GM19240 (cell line): Measurements from ENCODE around the gene UBQLN1.
A peak's percentile ranks its signal among the peaks of the same experiment; 100 is the strongest.
"Not testable (repeated sequence)": the region's sequence is repeated elsewhere in the genome, so short reads cannot be mapped to it uniquely, and the experiment has no call there.

Source experiments
- DNase-seq: peaks from one replicate; pipeline ENCODE4 v3.0.0; 2011; ENCODE audit warnings: low spot score; ENCODE audit not compliant: insufficient read length

UBQLN1 gene

DNA sequence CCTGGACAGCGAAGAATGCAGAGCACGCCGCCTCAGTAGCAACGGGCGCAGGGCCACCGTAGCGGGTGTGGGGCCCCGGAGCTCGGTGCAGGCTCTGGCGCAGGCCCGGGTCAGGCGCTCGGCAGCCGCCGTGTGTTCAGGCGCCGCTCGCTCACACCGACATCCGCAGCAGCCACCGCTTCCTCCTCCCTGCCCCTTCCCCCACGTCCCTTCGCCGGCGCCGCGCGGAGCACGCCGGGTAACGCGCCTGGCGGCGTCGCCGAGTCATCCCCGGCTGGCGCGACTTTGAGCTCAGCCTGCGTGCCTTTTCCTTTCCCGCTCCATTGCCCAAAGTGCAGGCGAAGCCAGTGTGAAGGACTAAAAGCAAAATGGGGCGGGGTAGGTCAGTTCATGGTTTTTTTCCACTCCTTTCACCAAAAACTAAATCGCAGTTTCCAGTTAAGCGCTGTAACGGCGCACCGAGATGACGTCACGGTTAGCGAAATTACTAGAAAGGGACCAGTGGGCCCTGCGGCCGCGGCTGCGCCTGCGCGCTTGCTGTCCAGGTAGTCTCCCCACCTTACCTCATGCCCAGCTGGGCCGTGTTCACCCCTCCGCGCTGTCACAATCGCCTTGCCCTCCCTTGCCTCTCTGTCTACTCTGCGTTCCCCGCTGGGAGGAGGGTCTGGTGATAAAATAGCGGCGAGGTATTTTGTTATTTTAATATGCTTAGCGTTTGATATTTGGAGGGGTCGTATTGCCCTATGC is at the start of gene UBQLN1:
UBQLN1 (minus strand) TSS at position 191 of the 747 bp plus-strand sequence. CDS start 279 bp downstream, outside the sequence.
- DNase-seq: peak; percentile 87

DNA sequence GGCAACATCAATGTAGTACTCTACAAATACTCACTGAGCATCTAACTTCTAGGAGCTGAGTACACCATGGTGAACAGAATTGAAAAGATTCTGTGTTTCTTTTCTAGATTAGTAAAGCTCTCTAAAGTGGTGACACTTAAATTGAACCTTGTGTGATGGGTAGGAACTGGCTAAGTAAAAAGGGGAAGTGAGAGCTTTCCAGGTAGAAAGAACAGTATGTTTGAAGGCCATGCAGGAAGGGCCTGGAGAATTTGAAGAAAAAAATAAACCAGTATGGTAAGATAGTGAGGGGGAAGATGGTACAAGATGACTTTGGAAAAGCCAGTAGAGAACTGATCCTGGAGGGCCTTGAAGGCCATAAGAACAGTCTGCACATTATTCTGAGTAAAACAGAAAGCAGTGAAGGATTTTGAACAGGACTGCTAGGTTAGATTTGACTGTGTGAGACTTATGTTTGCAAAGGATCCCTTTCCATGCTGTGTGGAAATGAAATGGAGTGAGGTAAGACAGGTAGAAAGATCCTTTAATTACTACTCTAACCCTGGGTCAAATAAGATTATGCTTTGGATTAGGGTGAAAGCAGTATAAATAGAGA is 46.7 kb upstream of the UBQLN1 start:
- no peak for DNase-seq

- no peak for DNase-seq
Measured at GRCh38 chr9:83749706-83750105, 41.9 kb upstream of the UBQLN1 start.

GRCh38 chr9:83744206-83744605 is 36.4 kb upstream of the UBQLN1 start:
- DNase-seq: no peak

DNA sequence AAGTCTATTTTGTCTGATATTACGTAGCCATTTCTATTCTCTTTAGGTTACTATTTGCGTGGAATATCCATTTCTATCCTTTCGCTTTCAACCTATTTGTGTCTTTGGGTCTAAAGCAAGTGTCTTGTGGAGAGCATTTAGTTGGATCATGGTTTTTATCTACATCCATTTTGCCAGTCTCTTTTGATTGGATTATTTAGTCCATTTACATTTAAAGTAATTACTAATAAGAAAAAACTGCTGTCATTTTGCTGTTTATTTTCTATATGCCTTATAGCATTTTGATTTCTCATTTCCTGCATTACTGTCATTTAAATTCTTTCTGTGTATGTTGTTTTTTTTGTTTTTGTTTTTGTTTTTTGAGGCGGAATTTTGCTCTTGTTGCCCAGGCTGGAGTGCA is 26.0 kb upstream of the UBQLN1 start:
- no peak for DNase-seq

DNA sequence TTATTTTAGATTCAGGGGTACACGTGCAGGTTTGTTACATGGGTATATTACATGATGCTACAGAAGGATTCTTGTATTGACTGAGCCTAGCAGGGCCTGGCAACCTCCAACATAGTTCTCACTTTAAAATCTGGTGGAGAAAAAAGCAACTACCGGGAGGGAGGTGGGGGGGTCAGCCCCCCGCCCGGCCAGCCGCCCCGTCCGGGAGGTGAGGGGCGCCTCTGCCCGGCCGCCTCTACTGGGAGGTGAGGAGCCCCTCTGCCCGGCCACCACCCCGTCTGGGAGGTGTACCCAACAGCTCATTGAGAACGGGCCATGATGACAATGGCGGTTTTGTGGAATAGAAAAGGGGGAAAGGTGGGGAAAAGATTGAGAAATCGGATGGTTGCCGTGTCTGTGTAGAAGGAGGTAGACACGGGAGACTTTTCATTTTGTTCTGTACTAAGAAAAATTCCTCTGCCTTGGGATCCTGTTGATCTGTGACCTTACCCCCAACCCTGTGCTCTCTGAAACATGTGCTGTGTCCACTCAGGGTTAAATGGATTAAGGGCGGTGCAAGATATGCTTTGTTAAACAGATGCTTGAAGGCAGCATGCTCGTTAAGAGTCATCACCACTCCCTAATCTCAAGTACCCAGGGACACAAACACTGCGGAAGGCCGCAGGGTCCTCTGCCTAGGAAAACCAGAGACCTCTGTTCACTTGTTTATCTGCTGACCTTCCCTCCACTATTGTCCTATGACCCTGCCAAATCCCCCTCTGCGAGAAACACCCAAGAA is 21.0 kb upstream of the UBQLN1 start:
- not testable (repeated sequence) for DNase-seq

DNA sequence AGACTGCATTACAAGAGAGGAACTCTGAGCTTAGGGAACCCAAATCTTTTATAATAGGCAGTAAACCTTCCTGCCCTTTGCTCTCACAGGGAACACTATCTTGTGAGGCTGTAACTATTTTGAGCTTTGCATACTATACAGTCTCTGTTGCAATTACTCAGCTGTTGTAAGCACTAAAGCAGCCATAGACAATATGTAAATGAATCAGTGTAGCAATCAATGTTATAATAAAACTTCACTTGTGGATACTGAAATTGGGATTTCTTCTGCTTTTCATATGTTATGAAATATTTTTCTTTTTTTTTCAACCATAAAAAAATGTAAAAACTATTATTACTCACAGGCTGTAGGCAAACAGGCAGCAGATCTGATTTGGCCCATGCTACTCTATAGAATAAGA is 16.7 kb upstream of the UBQLN1 start:
- no peak for DNase-seq

DNA sequence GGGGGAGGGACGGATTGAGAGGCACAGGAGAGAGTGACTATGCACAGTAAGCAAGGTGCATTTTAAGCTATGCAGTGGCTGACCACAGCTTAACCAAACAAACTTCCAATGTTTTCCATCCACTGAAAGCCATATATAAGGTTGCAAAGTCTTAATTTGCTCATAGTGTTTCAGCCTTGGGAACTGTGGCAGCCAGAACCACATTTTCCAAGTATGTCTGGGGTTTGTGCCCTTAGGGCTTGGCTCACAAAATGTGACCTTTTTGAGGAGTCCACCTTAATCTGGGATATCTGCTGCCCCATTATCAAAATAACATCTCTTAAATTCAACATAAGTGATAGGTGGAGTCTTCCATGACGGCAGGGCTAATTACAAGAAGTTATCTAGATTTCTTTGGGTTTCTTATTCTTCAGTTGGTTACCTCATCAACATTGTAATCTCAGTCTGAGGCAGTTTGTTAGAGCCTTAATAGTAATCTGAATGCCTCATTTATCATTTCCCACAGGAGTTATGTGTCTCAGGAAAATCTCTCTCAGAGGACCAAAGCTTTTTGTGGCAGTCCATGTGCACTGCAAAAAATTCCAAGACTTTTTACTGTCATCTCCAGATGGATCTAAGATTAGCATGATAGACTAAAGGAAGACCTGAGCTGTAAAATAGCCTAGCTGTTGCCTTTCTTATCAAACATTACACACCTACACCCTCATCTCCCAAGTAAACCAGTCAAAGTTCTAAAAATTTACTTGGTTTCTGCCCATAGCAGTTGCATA is 15.2 kb upstream of the UBQLN1 start:
- DNase-seq: no peak

DNA sequence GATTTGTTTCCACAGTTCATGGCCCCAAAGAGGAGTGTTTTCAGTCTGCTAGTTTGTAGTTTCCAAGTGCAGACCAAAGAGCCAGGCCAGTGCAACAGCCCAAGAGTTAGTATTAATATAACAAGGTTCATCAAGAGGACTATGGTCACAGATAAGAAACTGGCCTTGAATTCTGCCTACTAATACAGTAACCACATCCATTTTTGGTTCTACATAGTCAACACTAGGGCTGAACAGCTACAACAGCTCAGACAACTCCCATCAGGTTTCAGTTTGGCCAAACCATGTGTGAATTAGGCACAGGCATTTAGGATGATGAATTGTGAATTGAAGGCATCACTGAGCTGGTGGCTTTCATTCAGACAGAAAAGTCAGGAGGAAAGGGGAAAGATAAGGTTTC is 13.8 kb upstream of the UBQLN1 start:
- DNase-seq: no peak

- no peak for DNase-seq
Measured at GRCh38 chr9:83715794-83716193, 8.0 kb upstream of the UBQLN1 start.

DNA sequence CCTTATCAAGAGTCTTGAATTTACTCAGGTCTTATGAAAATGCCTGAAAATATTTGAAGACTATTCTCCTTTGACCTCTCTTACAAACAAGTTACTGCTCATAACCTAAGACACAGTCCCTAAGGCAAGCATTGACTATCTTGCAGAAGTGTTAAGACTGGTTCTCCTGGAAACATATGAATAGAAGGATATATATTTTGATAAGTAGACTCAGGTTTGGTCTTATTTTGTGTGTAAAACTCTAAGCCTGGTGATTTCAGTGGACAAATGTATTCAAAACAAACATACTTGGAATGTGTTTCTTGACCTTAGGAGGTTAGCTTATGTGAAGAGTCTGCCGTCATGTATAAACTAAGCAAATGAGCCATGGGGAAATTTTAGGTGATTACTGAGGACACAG is 7.5 kb upstream of the UBQLN1 start:
- DNase-seq: no peak

DNA sequence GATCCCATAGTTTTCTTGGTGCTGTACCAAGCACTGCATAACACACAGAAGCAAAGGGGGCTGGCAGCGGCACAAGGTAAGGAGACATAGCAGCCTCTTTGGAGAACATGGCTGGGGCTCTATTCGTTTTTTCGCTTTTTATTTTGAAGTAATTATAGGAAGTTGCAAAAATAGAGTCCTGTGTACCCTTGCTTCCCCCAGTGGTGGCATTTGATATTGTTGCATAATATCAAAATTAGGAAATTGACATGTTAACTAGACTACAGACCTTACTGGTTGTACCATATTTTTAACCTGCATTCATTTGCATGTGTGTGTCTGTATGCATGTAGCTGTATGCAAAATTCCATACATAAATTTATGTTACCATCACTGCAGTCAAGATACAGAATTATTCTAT is 6.6 kb upstream of the UBQLN1 start:
- DNase-seq: no peak

DNA sequence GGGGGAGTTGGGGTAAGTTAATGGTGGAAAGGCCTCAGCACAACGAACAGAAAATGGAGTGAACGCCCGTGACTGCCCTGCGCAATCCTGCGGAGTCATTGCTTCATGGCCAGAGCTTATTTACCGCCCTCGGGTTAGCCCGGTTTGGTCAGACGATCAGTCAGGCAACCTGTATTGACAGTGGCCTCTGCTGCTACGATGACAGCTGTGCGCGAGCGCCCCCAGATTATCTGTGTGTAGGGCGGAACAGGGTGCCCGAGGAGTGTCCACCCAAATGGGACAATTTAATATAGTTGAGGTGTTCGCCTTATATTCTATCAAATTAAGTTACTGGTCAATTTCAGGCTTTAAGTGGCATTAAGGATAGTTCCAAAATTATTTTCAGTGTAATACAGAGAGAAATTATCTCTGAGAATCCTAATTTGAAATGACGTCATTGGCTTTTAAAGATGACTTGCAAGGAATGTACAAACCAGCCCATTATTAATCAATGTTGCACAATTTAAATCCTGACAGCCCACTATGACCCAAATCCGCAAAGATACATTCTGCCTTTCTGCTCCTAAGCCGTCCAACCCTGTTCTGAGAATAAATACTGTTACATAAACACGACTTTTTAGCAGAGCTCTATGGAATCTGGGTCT is 879 bp upstream of the UBQLN1 start:
- DNase-seq: peak; percentile 38

DNA sequence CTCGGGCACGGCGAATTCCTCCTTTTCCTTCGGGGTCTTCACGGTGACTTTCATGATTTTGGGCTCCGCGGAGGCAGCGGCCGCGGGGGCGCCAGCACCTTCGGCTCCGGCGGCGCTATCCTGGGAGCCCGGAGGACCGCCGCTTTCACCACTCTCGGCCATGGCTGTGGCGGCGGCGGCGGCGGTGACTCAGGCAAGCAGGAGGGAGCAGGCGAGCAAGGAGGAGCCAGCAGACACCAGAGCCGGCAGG is 315 bp downstream of the UBQLN1 start:
- DNase-seq: no peak

GRCh38 chr9:83706676-83707517 is 861 bp downstream of the UBQLN1 start:
- DNase-seq: no peak

- DNase-seq: not testable (repeated sequence)
Measured at GRCh38 chr9:83705219-83705651, 2.5 kb downstream of the UBQLN1 start.

- DNase-seq: no peak
Measured at GRCh38 chr9:83701769-83702168, 6.0 kb downstream of the UBQLN1 start.

DNA sequence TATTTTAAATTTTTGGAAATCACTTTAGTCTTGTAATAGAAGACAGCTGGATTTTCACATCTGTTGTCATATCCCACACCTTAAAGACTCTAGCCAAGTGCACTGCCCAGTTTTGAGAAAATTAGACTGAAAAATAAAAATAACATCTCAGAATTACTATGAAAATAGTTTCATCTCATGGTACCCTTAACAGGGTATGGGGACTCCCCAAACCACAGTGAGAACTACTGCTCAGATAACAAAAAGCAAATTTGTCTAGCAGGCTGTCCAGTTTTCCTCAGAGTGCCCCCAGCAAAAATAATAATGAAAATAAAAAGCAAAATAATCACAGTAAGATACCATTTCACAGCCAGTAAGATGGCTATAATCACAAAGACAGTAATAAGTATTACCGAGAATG is 6.5 kb downstream of the UBQLN1 start:
- DNase-seq: no peak

DNA sequence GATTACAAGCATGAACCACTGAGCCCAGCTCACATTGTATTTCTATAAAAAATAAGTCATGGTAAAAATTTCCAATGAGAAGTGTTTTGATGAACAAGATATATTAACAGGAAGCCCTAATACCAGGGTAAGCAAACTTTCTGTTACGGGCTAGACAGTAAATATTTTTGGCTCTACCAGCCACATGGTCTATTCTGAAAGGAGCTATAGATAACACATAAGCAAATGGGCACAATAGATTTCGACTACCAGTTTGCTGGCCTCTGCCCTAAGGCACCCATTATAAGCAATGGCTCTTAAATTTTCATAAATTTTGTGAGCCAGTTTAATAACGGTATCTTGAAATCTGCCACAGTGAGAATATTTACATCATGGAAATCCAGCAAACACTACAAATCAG is 8.1 kb downstream of the UBQLN1 start:
- DNase-seq: no peak

- no peak for DNase-seq
Measured at GRCh38 chr9:83698976-83699585, 8.7 kb downstream of the UBQLN1 start.
